HCT116 (cell line): ENCODE data around the gene SUSD3.

Experiments
- RAD21 ChIP-seq: IDR thresholded peaks from 2 replicates; pipeline ENCODE4 v1.6.1; 2012; ENCODE audit warnings: low read depth, mild to moderate bottlenecking
- TF ChIP-seq, protein P1 (sequence below): IDR thresholded peaks from 2 replicates; pipeline ENCODE4 v1.6.1; 2012; ENCODE audit warnings: low read depth
- TF ChIP-seq, protein P2 (sequence below), 3 experiments: fragments of 200-600 bp in 1 of 3; sonication (generic) in 1 of 3; IDR thresholded peaks in 2 of 3; conservative IDR thresholded peaks in 1 of 3; 2 replicates each; pipeline ENCODE4 v1.5.1; 2012 to 2017; ENCODE audit warnings: low read depth in 2 of 3, low read length in 2 of 3, antibody characterized with exemption in 1 of 3, borderline replicate concordance in 1 of 3, control low read depth in 1 of 3, mild to moderate bottlenecking in 1 of 3, mixed read lengths in 1 of 3, mixed run types in 1 of 3, moderate library complexity in 1 of 3; ENCODE audit not compliant: insufficient read depth in 1 of 3

DNA sequence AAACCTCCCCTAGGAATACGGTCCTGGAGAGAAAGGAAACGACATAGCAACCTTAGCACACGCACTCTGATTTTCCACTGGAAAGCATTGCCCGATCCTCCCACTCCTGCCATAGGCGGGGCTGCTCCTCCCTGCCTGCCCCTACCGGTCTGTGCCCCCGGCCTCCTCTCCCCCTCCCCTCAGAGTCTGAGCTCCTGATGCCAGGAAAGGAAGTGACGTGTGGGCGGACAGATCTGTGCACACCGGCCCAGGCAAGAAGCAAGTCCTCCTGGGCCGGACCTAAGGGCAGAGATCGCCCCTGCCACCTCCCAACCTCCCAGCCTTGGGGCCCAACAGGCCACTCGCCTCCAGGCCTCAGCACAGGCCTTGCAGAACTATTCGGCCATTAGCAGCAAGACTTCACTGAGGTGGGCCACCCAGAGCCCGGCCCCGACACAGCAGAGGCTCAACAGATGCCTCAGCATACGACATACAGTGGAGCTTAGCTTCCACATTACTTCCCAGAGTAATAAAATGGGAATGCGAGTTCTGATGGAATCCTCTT, 68.4 kb downstream of the SUSD3 start:
- TF ChIP-seq, protein P1, sequence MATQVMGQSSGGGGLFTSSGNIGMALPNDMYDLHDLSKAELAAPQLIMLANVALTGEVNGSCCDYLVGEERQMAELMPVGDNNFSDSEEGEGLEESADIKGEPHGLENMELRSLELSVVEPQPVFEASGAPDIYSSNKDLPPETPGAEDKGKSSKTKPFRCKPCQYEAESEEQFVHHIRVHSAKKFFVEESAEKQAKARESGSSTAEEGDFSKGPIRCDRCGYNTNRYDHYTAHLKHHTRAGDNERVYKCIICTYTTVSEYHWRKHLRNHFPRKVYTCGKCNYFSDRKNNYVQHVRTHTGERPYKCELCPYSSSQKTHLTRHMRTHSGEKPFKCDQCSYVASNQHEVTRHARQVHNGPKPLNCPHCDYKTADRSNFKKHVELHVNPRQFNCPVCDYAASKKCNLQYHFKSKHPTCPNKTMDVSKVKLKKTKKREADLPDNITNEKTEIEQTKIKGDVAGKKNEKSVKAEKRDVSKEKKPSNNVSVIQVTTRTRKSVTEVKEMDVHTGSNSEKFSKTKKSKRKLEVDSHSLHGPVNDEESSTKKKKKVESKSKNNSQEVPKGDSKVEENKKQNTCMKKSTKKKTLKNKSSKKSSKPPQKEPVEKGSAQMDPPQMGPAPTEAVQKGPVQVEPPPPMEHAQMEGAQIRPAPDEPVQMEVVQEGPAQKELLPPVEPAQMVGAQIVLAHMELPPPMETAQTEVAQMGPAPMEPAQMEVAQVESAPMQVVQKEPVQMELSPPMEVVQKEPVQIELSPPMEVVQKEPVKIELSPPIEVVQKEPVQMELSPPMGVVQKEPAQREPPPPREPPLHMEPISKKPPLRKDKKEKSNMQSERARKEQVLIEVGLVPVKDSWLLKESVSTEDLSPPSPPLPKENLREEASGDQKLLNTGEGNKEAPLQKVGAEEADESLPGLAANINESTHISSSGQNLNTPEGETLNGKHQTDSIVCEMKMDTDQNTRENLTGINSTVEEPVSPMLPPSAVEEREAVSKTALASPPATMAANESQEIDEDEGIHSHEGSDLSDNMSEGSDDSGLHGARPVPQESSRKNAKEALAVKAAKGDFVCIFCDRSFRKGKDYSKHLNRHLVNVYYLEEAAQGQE, result no peak
- TF ChIP-seq RAD21, result no peak
- TF ChIP-seq, protein P2, sequence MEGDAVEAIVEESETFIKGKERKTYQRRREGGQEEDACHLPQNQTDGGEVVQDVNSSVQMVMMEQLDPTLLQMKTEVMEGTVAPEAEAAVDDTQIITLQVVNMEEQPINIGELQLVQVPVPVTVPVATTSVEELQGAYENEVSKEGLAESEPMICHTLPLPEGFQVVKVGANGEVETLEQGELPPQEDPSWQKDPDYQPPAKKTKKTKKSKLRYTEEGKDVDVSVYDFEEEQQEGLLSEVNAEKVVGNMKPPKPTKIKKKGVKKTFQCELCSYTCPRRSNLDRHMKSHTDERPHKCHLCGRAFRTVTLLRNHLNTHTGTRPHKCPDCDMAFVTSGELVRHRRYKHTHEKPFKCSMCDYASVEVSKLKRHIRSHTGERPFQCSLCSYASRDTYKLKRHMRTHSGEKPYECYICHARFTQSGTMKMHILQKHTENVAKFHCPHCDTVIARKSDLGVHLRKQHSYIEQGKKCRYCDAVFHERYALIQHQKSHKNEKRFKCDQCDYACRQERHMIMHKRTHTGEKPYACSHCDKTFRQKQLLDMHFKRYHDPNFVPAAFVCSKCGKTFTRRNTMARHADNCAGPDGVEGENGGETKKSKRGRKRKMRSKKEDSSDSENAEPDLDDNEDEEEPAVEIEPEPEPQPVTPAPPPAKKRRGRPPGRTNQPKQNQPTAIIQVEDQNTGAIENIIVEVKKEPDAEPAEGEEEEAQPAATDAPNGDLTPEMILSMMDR (IDR thresholded peaks at IDR 0.05 in 2 of 3, conservative IDR thresholded peaks at IDR 0.05 in 1 of 3; ENCODE audit: borderline replicate concordance in 1 of 3, insufficient read depth in 1 of 3, low read depth in 2 of 3, low read length in 2 of 3), result no peak
